ENCODE data around the gene SLC34A3.
A peak's percentile ranks its signal among the peaks of the same experiment; 100 is the strongest.

Gene SLC34A3

DNA sequence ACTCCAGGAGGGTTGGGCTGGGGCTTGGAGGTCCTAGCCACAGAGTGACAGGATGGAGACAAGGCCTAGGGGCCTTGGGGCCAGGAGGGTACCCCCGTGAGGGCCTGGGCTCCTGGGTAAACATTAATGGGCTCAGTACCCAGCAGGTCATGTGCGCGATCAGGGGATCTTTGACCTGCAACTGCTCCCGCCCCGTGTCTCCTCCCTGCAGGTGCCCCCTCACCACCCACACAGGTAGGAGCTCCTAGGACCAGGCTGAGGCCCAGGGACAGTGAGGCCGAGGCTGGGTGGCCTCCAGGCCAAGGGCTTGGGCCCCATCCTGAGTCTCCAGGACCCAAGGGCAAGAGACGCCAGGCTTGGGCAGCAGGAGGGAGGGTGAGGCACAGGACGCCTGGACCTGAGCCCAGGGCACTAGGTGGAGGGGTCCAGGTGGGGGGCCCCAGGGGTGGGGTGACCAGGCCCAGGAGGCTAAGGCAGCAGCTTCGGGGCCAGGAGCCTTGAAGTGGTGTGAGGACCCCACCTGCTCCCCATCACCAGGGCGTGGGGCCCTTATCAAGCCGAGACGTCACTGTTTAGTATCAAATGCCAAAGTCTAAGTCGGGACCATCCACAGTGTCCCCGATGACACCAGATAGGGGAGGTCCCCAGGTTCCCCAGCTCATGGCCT is at the start of gene SLC34A3:
SLC34A3 (plus strand) TSS at position 197 of the 667 bp plus-strand sequence. CDS start 802 bp downstream, outside the sequence.
- no peak for DNase-seq

DNA sequence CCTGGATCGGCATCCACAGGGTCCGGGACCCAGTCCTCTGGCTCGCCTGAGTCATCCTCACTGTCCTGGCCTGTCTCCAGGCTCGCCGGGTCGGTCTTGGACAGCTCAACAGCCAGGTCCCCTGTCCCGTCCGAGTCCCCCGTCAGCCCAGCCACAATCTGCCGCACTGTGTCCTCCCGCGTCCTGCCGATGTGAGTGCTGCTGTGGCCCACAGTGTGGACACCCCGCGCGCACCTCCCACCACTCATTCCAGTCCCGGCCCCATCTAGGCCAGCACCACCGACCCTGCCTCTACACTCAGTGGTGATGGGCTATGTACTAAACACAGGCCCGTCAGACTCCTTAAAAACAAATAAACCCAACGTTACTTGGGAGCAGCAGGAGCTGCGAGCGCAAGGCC is 49.0 kb upstream of the SLC34A3 start:
- no peak for DNase-seq

DNA sequence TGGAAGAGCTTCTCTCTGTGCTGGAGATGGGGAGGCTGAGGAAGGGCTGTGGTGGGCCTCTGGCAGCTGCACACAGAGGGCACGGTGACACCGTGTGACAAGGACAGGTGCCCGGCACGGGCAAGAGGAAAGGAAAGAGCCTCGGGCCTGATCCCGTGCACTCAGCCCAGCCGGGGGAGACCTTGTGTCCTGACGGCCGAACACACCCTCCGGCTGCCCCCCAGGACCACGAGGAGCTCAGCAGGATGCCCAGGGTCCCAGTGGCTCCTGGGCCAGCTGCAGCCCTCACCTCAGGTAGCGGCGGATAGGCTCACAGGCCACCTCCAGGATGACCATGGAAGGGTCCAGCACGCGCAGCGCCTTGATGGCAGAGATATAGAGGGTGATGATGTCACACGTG is 47.9 kb upstream of the SLC34A3 start:
- no peak for DNase-seq

DNA sequence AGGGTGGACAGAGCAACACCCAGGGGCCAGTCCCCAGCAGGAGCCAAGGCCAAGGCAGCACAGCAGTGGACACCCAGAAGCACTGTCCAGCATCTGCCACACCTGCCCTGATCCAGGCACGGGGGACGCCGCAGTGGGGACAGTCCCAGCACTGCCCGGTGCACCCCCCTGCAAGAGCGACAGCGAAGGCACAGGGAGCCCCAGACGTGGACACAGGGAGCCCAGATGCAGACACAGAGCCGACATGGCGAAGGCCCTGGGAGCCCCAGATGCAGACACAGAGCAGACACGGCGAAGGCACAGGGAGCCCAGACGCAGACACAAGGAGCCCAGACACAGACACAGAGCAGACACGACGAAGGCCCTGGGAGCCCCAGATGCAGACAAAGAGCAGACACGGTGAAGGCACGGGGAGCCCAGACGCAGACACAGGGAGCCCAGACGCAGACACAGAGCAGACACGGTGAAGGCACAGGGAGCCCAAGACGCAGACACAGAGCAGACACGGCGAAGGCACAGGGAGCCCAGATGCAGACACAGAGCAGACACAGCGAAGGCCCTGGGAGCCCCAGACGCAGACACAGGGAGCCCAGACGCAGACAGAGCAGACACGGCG is 46.6 kb upstream of the SLC34A3 start:
- no peak for DNase-seq

DNA sequence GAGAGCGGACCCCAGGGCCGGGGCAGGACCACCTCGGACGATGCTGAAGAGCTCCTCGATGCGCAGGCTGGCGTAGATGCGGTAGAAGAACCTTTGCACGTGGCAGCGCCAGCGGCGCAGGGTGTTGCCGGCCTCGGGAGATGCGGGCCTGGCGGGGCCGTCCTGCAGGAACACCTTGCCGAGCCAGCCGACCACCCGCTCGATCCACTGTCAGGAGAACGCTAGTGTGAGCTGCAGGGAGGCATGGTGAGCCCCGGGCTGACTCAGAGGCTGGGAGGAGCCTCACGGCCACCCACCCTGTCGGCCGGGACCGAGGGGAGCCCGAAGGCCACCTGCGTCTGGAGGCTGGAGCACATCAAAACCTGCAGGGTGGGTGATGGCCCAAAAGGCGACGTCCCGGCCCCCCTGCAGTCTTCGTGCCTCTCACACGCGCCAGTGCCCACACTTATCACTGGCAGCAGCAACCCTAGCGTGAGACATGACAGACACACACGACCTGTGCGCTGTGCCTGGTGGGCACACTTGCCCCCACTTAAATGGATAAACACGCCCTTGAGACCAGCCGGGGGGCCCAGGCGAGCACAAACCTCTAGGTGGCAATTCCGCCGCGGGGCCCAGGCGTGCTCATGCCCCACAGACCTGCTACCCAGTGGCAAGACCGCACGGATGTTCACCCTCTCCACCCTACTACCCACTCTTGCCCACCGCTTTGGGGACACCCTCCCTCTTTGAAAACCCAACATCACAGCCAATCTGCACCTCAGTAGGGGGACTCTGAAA is 45.6 kb upstream of the SLC34A3 start:
- no peak for DNase-seq

DNA sequence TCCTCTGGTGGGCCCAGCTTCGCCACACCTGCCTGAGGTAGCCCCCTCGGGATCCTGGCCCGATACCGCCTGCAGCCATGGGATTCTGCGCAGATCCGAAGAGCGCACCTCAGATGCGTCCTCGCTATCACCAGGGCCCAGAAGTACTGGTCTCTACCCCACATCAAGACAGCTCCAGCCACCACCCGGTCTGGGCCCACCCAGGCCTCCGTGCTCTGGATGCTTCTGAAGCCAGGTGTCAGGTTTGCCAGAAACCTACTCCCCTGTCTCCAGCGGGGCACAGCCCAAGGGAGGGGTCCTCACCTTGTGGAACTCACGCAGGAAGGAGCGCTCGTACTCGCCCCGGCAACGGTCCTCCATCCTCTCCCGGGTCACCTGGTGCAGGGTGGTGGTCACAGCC is 44.8 kb upstream of the SLC34A3 start:
- no peak for DNase-seq

DNA sequence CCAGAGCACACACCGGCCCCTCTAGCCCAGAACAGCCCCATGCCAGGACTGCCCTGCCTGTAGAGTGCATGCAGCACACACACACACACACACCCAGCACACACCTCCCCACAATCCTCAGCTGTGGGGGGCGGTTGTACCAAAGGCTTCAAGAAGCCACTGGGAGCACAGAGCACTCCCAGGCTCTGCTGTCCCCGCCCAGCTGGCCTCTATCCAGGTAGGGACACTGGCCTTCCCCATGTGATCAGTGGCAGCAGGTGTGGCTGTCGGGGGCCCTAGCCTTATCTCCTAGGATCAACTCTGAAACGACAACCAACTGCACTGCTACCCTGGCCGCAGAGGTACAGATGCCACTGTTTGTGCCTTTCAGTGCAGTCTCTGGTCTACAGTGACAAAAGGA is 44.3 kb upstream of the SLC34A3 start:
- DNase-seq, result no peak

DNA sequence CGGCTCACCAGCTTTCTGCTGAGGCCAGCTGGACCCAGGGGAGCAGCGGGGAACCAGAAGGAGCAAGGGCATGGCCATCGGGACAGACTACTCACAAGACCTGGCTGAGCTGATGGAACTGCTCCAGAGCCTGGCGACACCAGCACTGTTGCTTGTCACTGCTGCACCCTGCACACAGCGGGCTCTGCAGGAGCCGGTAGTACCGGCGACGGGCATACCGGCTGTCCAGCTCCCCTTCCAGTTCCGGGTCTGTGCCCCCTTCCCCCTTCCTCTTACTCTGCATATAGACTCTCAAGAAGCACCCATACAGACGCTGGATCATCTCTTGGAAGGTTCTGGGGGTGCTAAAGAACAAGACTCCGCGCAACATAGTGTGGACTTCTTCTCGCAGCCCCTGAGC is 43.3 kb upstream of the SLC34A3 start:
- no peak for DNase-seq

DNA sequence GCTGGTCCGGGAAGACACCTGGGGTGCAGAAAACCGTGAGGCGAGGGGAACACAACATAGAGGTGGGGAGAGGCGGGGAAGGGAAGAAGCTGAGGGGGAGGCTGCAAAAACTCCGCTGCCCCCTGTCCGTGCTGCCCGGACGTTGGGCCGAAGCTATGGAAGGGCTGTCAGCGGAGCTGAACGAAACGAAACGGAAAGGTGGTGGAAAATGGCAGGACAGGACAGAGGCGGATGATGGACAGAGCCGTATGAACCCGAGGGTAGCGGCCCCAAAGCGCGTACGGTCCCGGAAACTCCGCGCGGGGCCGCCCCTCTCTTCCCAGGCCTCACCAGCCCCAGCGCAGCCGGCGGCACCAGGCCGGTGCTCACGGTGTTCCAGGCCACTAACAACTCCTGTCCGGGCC is 42.6 kb upstream of the SLC34A3 start:
- DNase-seq, result no peak

DNA sequence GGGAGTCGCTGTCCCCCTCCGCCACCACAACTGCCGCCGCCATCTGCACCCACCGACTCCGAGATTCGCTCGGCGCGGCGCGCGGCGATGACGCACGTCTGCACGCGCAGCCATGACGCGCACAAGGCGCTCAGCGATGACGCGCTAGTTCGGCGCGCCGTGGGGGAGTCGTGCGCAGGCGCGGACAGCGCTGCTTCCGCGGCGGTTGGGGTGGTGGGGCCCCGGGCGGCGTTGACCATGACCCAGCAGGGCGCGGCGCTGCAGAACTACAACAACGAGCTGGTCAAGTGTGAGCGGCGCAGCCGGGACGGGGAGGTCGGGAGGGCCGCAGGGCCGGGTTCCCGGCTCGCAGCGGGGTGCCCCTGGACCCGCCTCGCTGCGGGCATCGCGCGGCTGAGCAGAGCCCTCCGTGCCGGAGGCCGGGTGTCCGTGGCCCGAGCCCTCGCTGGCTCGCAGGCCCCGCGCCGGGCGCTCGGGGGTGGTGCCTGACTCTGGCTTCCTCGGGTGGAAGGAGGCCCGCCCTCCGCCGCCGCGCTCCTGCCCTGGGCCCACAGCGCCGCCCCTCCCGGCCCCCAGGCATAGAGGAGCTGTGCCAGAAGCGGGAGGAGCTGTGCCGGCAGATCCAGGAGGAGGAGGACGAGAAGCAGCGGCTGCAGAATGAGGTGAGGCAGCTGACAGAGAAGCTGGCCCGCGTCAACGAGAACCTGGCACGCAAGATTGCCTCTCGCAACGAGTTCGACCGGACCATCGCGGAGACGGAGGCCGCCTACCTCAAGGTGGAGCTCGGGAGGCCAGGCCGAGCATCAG is 42.0 kb upstream of the SLC34A3 start, which contains the start of the genes ANAPC2 and SSNA1:
ANAPC2 (minus strand) TSS at position 71 of the 807 bp plus-strand sequence; CDS start at position 43, 28 bp downstream.
SSNA1 (plus strand) TSS at position 187 of the 807 bp plus-strand sequence; CDS start at position 238, 51 bp downstream.
- peak; percentile 50 for DNase-seq

DNA sequence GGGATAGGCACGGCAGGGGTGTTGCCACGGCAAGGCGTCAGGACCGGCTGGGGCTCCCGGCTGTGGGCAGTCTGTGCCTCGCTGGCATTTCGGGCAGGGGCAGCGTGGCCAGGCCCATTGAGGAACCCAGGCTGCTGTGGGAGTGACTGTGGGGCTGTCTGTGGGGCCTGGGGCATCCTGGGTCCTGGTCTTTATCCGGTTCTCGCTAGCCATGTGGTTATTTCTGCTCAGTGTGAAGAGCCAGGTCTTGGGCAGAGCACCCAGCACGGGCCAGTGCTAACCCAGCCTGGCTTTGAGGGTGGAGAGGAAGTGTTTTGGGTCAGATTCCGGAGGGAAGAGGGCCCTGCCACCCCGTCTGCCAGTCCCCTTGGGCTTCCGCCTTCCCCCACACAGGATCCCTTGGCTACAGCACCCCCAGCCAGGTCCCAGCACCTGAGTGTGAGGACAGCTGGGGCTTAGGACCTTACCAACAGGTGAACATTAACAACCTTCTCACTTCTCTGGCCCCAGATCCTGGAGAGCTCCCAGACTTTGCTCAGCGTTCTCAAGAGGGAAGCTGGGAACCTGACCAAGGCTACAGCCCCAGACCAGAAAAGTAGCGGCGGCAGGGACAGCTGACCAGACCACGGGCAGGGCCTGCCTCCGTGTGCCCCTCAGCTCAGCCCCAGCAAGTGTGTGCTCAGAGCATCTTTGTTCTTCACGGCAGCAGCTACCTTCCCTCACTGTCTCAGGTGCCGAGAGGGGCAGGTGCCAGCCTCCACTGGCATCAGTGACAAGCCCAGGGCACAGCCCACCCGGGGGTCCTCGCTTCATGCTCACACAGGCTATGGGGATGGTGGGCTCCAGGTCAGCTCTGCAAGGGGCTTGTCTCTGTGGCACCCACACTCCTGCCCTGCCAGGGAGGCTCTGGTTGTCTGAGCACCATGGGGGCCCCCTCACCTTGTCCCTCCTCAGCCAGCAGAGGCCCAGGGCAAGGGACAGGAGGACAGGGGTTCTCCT is 41.1 kb upstream of the SLC34A3 start:
- DNase-seq, result no peak

DNA sequence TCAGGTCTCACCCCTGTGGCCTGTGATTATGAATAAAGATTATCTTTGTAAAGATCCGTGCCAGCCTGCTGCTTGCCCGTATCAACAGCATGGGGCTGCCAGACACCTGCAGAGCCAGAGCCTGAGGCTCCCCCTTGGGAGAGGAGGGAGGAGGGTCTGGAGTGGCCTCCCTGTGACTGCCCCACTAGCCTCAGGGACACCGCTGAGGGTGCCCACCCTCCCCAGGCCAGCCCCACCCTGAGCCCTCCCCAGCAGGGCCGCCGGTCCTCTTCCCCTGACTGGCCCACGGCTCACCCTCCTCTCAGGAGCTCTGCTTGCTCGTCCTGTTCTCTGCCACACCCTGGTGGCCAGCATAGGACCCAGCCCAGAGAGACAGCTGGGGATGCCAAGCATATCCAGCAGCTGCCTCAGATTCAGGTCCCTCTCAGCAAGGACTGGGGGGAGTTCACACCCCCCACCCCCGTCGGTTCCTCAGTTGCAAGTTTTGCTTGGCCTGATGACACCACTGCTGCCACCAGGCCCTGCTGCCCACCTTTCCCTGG is 40.3 kb upstream of the SLC34A3 start:
- DNase-seq, result no peak

DNA sequence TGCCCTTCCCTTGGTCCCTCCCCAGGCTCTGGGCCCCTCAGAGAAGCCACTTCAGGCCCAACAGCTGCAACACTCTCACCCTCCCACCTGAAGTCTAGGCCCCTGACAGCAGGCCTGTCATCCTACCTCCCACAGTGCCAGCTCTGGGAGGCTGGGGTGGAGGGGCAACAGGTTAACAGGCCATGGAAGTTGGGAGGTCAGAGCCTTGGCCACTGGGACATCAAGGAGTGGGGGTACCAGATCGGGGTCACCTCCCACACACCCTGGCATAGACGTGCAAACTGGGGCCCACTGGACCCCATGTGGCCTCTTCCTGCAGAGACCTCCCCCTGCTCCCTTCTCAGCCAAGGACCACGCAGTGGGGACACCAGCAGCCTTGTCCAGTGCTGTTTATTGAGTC is 39.5 kb upstream of the SLC34A3 start:
- DNase-seq, result no peak

DNA sequence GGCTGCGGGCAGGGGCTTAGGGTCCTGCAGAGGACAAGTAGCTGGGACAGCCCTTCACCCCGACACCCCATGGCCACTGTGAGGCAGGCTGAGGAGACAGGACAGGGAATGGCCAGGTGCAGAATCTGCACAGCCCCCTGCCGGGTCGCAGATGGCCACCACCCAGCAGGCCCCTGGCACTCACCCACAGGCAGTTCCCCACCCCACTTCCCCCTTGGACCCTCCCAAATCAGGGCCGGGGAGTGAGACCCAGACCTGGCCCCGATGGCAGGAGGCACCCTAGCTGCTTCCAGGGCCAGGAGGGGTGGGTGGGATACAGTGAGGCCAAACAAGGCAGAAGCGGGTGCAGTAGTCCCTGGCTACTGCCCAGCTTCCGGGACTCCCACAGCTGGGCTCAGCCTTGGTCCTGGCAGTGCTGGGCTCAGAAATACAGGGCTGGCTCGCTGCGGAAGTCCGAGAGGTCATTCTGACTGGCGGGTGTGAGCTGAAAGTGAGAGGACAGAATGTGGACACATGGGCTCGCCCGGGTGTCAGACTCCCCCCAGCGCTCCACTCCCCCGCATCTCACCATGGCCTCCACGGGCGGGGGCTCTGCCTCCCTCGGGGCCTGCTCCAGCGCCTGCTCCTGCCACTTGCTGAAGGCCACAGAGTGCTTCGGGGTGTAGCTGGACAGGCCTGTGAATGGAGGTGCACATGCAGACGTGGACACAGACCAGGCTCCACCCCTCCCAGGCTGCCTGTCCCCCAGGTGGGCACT is 38.8 kb upstream of the SLC34A3 start:
- no peak for DNase-seq

DNA sequence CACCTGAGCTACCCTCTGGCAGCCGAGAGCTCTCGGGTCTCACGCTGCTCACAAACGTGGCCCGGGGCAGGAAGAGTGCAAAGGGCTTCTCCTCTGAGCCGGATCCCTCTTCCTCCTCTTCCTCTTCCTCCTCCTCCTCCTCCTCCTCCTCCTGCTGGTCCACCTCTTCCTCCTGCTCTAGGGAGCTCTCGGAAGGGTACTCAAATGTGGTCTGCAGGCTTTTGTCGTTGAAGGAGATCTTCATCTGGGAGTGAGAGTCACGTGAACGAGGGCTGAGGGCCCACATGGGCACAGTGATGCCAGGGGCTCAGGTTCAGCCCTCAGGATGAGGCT is 38.3 kb upstream of the SLC34A3 start:
- DNase-seq, result no peak

DNA sequence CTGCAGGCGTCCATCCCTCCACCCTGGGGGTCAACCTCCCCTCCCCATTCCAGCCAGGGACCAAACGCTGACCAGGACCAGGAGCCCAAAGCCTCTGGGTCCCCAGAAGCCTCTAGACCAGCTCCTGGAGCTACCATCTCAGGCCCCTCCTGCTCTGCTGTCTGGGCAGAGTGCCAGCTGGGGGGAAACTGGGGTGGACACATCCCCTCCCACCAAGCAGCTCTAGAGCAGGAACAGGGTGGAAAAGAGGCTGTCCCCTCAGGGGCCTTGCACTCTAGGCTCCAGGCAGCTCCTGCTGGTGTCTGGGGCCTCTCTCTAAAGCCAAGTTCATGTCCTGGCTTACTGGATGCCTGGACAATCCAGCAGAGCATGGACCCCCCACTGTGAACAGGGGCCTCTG is 37.8 kb upstream of the SLC34A3 start:
- DNase-seq, result no peak

DNA sequence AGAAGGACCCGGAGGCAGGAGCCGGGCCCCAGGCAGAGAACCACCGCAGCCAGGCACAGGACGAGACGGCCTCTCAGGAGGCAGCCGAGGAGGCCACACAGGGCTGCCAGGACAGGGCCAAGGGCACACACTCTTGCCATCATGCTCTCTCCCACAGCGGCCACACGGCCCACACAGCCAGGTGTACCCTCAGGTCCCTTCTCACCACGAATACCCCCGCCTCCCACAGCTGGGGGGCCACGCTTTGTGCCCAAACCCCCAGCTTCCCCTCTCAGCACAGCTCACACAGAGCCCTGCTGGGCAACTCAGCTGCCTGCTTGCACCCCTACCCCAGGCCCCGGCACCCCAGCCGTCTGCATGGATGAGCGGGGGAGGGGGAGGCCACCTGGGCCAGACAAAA is 36.9 kb upstream of the SLC34A3 start:
- DNase-seq, result no peak

DNA sequence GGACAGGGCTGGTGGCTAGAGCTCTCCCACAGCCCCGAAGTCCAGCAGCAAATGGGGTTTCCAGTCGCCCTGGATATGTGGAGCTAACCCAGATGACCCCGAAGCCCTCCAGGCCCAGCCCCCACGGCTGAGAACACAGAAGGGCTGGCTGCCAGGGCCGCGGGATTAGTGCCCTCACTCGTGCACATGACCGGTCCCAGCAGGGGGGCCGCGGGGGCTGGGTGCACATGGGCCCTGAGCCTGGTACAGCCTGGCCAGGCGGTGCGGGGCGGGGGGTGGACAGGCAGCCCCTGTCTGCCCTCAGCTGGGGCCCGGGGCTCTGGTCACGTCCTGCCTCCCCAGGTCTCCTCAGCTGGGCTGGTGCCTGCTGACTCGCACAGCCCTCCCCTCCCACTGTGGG is 36.3 kb upstream of the SLC34A3 start:
- no peak for DNase-seq

DNA sequence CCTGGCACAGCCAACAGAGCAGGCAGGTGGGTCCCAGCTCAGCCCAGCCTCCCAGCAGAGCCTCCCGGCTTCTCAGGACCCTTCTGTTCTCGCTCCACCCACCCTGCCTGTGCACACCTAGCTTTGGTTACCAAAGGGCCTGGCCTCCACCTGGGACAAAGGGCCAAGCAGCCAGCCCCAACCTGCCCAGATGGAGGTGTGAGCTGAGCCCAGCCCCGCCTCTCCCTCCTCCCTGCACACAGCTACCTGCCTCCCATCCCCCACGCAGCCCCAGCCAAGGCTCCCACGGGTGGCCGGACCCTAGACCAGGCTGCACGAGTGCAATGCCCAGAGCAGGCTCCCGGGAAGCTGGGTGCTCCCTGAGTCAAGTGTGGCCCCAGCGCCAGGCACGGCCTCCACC is 35.8 kb upstream of the SLC34A3 start:
- DNase-seq, result no peak

DNA sequence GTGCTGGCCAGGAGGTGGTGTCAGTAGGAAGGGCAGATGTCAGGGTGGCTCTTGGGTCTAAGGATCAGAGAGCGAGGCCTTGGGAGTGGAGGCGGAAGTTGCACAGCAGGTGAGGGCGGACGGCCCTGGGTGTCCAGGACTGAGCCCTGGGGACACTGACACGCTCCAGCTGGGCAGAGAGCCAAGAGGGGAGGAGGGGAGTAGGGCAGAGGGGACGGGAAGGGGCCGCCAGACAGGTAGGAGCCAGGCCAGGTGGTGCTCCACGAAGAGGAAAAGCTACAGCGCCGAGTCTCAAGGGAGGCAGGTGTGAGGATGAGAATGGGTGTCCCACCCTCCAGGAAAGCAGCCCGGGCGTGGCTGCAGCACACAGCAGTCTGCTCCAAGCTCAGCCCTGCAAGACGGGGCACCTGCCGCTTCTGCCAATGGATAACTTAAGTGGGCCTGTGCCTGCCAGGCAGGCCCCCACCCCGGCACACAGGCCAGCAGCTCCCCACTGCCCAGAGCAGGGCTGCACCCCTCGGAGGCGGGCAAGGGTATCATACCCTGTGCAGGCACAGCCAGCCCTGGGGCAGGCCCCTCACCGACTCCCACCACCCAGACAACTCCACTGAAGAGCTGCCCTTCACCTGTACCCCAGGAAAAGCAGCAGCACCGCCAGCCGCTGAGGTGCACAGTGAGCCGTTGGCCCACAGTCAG is 35.0 kb upstream of the SLC34A3 start:
- peak; percentile 84 for DNase-seq
